ENCODE results near the gene PGBD5. TPM values are rescaled to one million over a fixed set of nuclear protein-coding genes. Genes with fewer than 3 reads are reported as not detected.

PGBD5 gene
- total and polyA plus RNA-seq, 9 of the 15 experiments (the other 6 are each of a cell fraction or from before 2014, with no cell fraction given) = under 0.01 to 0.40 (median 0.10) TPM; not detected in 3

DNA sequence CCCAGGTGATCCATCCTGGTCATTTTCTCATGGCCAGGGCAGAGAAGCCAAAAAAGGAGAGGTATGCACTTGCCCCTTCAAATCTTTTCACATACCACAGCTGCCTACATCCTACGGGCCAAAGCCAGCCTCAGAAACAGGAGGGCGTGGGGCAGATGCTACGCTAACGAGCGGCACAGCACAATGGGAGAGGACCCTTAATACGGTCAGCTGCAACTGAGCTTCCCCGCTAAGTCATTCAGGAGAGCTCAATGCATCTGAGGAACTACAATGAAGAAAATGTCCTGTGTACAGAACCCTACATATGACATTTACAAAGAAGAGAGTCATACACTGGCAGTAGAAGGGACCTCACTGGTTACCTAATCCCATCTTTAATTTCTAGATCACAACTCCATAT lies 78.2 kb downstream of the PGBD5 start (continued):
- TF ChIP-seq, protein P1, sequence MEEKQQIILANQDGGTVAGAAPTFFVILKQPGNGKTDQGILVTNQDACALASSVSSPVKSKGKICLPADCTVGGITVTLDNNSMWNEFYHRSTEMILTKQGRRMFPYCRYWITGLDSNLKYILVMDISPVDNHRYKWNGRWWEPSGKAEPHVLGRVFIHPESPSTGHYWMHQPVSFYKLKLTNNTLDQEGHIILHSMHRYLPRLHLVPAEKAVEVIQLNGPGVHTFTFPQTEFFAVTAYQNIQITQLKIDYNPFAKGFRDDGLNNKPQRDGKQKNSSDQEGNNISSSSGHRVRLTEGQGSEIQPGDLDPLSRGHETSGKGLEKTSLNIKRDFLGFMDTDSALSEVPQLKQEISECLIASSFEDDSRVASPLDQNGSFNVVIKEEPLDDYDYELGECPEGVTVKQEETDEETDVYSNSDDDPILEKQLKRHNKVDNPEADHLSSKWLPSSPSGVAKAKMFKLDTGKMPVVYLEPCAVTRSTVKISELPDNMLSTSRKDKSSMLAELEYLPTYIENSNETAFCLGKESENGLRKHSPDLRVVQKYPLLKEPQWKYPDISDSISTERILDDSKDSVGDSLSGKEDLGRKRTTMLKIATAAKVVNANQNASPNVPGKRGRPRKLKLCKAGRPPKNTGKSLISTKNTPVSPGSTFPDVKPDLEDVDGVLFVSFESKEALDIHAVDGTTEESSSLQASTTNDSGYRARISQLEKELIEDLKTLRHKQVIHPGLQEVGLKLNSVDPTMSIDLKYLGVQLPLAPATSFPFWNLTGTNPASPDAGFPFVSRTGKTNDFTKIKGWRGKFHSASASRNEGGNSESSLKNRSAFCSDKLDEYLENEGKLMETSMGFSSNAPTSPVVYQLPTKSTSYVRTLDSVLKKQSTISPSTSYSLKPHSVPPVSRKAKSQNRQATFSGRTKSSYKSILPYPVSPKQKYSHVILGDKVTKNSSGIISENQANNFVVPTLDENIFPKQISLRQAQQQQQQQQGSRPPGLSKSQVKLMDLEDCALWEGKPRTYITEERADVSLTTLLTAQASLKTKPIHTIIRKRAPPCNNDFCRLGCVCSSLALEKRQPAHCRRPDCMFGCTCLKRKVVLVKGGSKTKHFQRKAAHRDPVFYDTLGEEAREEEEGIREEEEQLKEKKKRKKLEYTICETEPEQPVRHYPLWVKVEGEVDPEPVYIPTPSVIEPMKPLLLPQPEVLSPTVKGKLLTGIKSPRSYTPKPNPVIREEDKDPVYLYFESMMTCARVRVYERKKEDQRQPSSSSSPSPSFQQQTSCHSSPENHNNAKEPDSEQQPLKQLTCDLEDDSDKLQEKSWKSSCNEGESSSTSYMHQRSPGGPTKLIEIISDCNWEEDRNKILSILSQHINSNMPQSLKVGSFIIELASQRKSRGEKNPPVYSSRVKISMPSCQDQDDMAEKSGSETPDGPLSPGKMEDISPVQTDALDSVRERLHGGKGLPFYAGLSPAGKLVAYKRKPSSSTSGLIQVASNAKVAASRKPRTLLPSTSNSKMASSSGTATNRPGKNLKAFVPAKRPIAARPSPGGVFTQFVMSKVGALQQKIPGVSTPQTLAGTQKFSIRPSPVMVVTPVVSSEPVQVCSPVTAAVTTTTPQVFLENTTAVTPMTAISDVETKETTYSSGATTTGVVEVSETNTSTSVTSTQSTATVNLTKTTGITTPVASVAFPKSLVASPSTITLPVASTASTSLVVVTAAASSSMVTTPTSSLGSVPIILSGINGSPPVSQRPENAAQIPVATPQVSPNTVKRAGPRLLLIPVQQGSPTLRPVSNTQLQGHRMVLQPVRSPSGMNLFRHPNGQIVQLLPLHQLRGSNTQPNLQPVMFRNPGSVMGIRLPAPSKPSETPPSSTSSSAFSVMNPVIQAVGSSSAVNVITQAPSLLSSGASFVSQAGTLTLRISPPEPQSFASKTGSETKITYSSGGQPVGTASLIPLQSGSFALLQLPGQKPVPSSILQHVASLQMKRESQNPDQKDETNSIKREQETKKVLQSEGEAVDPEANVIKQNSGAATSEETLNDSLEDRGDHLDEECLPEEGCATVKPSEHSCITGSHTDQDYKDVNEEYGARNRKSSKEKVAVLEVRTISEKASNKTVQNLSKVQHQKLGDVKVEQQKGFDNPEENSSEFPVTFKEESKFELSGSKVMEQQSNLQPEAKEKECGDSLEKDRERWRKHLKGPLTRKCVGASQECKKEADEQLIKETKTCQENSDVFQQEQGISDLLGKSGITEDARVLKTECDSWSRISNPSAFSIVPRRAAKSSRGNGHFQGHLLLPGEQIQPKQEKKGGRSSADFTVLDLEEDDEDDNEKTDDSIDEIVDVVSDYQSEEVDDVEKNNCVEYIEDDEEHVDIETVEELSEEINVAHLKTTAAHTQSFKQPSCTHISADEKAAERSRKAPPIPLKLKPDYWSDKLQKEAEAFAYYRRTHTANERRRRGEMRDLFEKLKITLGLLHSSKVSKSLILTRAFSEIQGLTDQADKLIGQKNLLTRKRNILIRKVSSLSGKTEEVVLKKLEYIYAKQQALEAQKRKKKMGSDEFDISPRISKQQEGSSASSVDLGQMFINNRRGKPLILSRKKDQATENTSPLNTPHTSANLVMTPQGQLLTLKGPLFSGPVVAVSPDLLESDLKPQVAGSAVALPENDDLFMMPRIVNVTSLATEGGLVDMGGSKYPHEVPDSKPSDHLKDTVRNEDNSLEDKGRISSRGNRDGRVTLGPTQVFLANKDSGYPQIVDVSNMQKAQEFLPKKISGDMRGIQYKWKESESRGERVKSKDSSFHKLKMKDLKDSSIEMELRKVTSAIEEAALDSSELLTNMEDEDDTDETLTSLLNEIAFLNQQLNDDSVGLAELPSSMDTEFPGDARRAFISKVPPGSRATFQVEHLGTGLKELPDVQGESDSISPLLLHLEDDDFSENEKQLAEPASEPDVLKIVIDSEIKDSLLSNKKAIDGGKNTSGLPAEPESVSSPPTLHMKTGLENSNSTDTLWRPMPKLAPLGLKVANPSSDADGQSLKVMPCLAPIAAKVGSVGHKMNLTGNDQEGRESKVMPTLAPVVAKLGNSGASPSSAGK (IDR thresholded peaks at IDR 0.05) = no peak

Measured in K562 (cell line).